B cell (primary cell): ENCODE results near the gene GINS2.

Experiments
- EZH2 ChIP-seq: IDR thresholded peaks from 2 replicates; pipeline ENCODE4 v1.6.1; 2012; ENCODE audit warnings: borderline replicate concordance, low read depth, mild to moderate bottlenecking, moderate library complexity, low read length; ENCODE audit not compliant: insufficient read depth, poor library complexity, severe bottlenecking
- TF ChIP-seq, protein P1 (sequence below): fragments of 200-600 bp; IDR thresholded peaks from one replicate; pipeline ENCODE4 v1.8.0; 2022; ENCODE audit warnings: antibody characterized with exemption, mild to moderate bottlenecking

DNA sequence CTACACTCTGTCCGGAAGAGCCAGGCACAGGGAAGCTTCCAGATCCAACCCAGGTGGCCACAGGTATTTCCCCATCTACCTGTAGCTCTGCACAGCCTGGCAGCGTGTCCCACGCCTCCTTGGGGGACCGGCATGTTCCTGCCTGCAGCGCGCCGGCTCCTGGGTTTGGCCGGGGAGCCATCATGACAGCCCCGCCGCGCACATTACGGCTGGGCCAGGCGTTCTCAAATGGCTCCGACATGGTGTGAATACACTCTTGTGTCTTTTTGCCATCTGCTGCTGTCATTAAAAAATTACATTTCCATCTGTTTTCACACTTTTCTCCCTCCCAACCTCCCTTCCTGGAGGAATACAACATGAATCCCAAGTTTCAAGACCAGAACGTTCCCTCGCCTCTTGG is 8.0 kb upstream of the GINS2 start:
- TF ChIP-seq, protein P1, sequence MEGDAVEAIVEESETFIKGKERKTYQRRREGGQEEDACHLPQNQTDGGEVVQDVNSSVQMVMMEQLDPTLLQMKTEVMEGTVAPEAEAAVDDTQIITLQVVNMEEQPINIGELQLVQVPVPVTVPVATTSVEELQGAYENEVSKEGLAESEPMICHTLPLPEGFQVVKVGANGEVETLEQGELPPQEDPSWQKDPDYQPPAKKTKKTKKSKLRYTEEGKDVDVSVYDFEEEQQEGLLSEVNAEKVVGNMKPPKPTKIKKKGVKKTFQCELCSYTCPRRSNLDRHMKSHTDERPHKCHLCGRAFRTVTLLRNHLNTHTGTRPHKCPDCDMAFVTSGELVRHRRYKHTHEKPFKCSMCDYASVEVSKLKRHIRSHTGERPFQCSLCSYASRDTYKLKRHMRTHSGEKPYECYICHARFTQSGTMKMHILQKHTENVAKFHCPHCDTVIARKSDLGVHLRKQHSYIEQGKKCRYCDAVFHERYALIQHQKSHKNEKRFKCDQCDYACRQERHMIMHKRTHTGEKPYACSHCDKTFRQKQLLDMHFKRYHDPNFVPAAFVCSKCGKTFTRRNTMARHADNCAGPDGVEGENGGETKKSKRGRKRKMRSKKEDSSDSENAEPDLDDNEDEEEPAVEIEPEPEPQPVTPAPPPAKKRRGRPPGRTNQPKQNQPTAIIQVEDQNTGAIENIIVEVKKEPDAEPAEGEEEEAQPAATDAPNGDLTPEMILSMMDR = no peak
- TF ChIP-seq EZH2 = no peak
